ENCODE data around the gene SH3TC2. TPM values are rescaled to one million over a fixed set of nuclear protein-coding genes. Genes with fewer than 3 reads are reported as not detected.

The SH3TC2 gene
- total RNA-seq, 1 experiment from 2014 or later, result 7.8 TPM

DNA sequence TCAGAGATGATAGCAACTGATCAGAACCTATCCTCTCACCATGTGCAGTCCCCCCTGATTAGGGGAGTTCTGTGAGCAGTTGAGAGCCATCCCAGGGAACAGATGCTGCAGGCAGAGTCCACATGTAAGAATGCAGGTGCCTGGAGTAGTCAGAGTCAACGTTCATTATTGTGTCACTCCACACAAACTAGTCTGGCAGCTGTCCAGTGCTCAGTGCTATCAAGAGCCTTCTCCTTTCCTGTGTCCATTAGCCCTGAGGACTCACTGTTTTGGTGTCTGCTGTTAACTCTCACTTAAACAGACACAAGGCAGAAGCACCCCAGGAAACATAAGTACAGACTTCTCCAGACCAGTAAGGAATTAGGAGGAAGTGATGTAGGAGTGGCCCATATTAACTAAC, 2.5 kb downstream of the SH3TC2 start:
- DNase-seq (ENCODE audit: low spot score), result peak; percentile 72

DNA sequence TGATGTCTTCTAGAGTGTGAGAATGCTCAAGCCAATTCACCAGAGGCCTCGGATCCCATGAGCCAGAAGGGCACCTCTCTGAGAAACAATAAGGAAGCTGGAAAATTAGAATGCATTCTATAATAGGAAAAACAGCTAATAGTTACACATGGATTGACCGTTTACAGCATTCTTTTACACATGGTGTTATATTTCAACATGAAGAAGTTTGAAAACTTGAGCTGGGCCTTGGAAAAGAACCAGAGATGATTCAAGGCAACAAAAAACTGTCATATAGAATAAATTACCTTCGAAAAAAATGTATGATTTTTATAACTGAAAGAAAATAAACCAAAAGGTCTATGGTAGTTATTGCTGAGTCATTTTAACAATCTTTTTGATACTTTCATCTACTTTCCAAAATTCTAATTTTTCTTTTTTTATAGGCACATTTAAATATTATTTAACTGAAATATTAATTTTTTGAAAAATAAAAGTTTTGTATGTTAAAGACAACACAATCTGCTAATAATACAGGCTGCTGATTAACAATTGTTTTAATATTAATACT, 6.2 kb downstream of the SH3TC2 start:
- DNase-seq (ENCODE audit: low spot score), result no peak

DNA sequence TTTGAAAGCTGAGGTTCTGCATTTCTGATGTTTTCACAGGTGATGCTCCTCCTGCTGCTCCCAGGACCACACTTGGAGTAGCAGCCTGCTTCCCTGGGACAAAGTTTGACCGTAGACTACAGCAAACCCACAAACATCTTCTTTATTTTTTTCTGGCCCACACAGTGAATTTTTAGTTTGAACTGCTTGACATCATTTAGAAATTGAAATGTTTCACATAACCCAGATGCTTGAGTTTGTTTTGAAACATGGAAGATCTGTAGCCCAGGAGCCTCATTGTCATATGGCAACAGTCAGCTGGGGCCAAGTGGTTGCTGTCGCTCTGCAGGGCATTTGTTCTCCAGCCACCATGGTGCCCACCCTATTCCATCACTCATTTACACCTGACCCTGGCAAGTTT, 8.4 kb downstream of the SH3TC2 start:
- DNase-seq (ENCODE audit: low spot score), result no peak

DNA sequence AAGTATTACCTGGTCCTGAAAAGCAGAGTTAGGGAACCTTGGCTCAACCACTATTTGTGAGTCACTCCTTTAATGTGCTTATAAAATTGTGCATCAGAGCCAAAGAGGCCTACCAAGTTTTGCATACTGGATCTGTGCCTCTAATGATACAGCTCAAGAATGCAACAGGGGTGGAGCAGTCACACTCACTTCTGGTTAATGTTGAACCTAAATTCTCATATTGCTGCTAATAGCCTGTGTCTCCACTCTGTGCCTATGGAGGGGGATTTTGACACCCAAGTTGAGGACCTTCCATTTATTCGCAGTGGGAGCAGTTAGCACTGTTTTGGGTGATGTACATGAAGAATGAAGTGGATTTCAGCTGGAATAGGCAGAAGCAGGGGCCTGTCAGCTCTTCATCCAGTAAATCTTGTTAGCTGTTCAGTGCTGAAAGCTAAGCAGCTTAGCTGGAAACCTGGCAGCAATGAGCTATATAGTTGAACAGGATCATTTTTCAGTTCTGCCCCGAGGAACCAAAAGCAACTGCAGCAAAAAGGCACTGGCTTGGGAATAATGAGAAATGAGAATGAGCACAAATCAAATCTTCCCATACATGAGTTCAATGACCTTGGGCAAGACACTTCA, 9.7 kb downstream of the SH3TC2 start:
- DNase-seq (ENCODE audit: low spot score), result peak; percentile 67

DNA sequence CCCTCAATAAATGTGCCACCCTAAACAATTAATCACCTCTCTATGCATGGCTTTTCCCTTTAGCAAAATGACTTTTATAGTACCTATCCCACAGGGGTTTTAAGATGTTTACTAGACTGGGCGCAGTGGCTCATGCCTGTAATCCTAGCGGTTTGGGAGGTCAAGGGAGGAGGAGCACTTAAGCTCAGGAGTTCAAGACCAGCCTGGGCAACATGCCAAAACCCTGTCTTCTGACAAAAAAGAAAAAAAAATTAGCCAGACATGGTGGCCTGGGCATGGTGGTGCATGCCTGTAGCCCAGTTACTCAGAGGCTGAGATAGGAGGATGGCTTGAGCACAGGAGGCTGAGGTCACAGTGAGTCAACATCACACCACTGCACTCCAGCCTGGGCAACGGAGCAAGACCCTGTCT, 13.5 kb downstream of the SH3TC2 start:
- peak; percentile 90 for DNase-seq (ENCODE audit: low spot score)

DNA sequence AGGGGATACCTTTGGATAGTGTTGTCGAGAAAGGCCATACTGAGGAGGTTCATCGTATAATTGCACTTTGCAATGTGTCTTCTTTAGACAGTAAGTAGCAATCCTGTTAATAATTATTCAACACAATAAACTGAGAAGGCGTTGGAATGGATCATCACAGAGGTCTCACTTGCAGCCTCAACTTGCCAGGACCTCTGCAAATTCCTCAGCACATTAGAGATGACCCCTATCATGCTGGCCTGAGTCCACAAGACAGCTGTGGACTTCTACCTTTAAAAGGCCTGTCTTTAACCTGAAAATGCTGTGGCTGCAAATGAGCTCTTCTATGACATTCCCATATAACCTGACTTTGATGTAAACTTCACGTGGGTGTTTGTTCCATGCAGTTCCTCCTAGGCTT, 14.1 kb downstream of the SH3TC2 start:
- no peak for DNase-seq (ENCODE audit: low spot score)

DNA sequence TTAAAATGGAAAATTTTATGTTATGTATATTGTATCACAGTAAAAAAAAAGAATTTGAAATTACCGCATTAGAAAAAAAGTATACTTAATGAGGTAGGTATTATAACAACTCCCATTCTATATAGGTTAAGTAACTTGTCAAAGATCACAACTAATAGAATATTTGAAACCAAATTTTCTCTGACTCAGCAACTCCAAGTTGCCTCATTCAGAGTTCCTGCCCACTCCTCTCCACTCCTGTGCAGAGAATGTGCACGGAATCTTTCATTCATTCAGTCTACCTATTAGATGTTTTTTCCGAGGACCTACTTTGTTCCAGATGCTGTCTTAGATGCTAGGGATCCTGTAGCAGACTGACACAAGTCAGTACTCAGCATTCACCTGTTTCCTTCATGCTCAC, 15.4 kb downstream of the SH3TC2 start:
- no peak for DNase-seq (ENCODE audit: low spot score)

DNA sequence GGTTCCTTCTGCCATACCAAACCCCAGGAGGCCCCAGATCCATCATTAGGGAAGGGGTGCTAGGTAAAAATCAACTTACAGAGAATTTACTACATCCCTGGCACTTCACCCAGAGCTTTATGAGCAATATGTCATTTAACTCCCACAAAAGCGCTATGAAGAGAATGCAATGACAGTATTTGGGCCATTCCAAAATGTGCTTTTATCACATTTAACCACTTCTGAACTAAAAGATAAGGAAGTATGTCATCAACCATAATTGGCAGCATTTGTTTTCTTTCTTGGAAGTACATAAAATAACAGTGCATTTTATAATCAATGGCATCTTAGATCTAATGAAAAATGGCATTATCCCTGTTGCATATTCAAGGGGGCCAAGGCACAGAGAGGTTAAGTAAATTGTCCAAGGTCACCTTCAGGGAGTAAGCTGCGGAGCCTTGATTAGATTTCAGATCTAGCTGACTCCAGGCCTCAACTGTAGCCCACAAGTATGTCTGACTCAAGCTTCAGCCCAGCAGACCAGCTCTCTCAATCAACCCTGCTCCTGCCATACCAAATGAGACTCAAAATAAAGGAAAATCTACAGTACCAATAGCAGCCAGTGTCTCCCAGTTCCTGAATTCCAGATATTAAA, 16.5 kb downstream of the SH3TC2 start:
- DNase-seq (ENCODE audit: low spot score), result peak; percentile 68

DNA sequence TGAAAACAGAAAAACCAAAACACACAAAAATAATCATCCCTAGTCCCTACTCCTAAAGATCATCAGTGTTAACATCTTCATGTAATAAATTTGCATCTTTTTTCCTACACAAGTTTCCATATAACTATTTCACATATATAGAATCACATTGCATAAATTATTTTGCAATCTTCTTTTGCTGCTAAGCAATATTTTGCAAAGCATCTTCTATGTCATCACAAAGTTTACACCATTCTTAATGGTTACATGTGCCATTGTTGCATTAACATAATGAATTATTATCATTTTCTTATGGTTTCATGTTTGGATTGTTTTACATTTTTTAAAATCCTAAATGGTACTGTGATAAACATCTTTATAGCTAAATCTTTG, 17.8 kb downstream of the SH3TC2 start:
- DNase-seq (ENCODE audit: low spot score), result no peak

DNA sequence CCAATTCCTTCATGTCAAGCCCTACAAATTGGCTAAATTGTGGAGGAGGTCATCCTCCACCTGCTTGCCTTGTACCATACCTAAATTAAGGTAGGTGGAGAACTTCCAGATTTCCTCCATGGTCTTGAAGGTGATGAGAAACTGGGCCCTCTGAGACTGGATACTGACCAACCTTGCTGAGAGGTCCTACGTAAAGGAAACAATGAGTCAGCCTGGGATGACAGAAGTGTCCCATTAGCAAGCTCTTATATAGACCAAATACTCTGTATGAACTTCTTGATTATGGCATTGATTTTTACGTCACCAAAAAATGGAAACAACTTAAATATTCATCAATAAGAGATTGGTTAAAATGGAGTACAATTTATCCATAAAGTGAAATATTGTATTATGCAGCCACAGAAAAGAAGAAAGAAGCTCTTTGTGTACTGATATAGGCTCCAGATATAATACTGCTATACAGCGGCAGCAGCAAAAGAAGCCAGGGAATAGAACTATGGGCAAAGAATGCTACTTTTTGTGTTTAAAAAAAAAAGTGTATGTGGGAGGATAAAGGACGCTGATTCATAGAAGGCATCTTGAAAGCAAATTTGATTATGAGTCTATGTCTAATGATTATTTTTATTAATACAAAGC, 18.3 kb downstream of the SH3TC2 start:
- peak; percentile 22 for DNase-seq (ENCODE audit: low spot score)

DNA sequence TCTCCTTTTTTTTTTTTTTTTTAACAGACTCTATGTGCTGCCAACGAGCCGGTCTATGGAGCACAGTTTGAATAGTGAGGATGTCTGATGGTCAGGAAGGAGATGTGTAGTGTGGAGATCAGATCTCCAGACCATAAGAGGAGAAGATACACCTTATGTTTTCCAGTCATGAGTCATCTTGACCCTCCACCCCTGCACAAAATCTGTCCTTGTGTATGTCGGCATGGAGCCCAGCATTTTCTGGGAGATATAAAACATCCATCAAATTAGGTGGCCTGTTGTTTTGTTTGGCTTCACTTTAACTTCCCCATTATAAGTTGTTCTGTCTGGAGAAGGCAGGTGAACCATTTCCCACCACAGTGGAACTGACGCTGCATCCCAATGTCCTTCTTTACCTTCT, 19.2 kb downstream of the SH3TC2 start:
- no peak for DNase-seq (ENCODE audit: low spot score)

DNA sequence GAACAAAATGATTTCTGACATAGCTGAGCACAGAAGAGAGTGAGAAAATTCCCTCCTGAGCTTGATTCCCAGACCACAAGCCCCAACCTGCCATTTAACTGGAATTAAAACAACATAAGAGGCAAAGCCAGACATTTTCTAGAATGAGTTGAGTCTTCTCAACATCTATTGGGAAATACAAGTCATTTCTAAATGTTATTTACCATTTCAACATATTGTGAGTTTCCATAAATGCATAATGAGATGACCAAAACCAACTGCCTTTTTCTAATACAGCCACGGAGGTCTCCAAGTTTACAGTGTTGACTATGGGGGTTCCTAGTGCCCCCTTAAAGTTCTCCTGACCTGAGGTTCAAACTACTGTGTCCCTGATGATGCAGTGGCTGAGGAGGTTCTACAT, 20.0 kb downstream of the SH3TC2 start:
- DNase-seq (ENCODE audit: low spot score), result no peak

DNA sequence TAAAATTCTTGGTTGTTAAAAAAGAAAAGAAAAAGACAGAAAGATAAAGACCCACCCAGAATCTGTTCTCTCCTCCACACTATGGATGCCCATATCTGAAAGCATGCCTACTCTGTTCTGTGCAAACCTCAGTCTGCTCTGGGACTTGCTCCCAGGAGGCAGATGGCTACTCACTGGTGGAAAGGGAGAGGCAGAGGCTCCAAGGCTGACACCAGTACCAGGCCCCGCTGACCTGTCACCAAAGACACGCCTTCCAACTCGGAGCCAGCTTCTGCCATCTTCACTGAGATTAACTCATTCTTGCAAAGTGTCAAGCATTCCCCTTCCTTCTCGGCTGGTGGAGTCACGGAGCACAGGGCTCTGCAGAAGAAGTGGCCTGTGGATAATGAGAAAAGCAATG, 21.6 kb downstream of the SH3TC2 start:
- no peak for DNase-seq (ENCODE audit: low spot score)

DNA sequence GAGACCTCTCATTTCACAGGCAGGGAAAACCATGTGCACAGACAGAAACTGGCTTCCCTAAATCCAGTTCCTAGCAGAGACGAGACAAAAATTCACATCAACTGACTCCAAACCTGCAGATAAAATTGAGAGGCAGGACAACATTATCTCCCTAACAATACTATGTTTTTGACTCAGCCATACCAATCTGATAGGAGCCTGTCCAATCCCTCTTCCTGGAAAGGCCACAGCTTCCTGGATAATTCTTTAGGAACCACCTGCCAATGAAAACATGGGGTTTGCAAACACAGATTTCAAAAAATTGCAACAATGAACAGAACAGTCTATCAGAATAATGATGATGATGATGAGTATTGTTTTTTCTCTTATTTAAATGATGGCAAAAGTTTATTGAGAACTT, 22.4 kb downstream of the SH3TC2 start:
- DNase-seq (ENCODE audit: low spot score), result peak; percentile 57

DNA sequence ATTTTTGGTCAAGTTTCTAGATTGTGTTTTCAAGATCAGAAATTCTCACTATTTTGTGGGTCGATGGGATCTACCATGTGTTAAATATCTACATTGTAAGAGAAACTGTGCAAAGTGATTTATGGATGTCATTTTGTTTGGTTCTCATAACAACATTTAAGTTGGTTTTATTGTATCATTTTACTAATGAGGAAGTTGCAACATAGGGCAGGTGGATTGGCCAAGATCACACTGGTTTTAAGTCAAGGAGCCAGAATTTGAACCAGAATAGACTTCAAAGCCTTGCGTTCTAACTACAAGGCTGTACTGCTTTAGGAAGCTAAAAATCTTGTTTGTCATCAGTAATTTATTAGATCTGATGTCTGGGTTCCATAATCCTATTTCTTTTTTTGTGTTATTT, 23.4 kb downstream of the SH3TC2 start:
- no peak for DNase-seq (ENCODE audit: low spot score)

DNA sequence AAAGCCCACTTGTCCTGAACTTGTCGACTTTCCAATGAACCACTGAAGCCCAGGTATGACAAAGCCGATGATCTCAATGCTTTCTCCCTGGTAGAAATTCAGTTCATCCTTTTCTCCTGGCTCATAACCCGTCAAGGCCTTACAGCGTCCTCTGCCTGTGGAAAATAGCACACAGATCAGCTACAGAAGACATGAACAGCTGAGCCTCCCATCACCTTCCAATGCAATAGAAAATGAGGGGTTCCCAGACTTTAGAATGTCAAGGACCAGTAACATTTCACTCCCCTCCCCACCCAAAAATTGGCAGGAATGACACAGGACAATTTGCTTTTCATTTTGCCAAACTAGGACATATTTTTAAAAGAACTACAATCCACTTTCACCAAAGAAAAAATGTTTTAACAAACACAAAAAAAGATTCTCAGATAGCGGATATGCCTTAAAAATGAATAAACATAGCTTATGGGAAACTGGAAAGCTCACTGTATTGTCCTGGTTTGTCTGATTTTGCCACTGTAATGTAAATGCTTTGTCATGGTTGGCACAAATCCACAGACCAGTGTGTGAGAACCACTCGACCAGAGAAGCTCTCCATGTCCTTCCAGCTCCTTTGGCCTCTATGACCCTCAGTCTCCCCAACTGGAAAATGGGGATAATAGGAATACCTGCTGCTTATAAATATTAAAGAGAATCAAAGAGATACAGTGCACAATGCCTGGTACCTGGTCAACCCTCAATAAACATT, 24.4 kb downstream of the SH3TC2 start:
- DNase-seq (ENCODE audit: low spot score), result no peak

DNA sequence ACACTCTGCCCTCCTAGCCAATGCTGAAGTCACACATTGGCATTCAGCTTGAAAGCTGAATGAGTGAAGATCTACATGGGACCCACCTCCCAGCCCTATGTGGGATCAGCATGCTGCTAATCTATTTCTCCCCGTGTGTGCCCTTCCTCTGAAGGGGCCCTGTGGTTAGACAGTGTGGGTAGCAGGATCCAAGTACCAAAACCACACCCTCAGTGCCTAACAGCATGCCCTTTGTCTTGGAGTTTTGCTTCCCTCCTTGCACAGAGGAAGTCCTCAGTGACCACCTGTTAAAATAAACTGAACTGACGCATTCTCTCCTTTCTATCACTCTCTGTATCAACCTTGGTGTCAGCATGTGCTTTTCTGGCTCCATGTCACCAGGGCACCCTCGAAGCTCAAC, 25.0 kb downstream of the SH3TC2 start:
- DNase-seq (ENCODE audit: low spot score), result peak; percentile 35

DNA sequence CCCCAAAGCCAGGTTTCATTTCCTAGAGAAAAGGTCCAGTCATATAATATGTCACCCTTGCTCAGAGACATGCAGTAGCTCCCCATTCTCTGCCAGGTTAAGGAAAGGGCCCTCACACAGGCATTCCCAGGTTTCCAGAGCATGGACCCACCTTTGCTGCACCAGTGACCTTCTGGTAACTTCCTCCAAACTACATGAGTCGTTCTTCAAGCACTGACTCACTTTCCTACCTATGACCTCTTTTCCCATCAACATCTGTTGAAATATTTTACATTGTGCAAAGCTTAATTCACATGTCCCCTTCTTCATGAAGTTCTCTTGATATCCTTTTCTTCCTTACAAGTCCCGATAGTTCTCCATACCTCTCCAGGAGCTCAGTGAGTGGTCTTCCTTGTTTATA, 25.9 kb downstream of the SH3TC2 start:
- no peak for DNase-seq (ENCODE audit: low spot score)

DNA sequence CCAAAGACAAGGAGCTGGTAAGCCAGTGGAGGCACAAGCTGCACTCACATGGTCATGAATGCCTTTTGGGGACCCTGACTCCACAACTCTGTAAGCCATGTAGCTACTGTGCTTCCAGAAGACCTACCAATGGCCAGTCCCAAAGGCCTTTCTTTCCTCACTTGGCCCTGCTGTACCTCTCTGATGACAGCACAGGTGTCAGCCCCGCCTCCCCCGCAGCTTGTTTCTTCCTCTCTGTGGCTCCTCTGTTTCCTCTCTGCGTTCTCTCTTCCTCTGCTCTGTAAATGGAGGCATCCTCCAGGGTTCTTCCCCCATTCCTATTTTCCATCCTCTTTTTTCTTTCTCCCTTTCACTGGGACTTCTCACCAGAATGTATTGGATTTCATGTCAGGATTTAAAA, 26.7 kb downstream of the SH3TC2 start:
- no peak for DNase-seq (ENCODE audit: low spot score)

DNA sequence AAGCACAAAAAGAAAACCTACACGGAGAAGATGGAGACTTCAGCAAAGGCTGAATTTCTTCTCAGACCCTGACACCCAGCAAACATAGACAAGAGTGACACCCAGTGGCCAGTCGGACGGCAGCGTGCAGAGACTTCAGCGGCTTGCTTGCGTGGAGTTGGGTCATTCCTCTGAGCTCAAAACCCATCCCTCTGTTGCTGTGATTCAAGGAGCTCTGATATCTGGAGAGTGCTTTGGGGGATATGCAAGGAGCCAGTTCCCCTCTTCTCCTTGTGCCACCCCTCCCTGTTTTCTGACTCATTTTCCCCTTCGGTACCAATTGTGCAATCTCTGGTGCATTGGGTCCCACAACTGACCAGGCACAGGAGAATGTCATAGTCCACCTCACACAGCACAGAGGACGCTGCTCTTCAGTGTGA, 27.5 kb downstream of the SH3TC2 start:
- peak; percentile 78 for DNase-seq (ENCODE audit: low spot score)

DNA sequence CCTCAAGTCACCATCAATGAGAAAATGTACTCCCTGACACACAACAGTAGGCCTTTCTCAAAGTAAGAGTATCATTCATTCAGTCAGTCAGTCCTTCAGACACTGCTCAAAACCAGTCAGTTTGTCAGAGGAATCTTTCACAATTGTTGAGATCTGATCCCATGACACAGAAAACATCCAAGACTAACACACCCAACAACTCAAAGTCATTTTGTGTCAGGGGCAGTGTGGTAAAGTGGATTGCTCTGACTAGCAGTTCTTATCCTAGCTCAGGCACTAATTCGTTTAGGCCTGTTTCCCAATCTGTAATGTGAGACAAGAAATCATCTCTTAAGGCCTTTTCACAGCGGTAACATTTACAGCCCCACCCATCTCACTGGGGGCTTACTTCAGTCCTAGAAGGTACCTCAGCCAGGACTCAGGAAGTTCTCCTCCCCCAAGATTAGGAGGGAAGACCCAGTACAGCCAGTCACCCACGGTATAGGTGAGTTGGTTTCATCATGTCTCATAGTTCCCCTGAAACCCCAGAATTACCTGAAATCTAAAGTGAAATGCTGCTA, 31.9 kb downstream of the SH3TC2 start:
- no peak for DNase-seq (ENCODE audit: low spot score)

DNA sequence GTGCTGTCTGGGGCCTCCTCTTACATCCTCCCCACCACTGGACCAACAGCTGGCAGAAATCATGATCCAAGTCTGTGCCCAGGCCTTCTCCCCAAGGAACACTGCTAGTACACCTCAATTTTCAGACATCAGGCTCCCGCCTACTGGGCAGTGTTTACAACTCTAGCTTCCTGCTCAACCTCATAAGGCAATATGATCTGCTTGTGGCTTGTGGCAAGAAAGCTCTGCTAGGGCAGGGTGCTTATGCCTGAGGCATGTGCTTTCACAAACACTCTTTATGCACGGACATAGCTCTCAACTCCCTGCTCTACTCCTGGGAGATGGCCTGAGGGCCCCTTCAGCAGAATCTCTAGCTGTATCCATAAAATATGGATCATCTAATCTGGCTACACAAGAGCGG, 32.5 kb downstream of the SH3TC2 start:
- DNase-seq (ENCODE audit: low spot score), result no peak
